H1 (cell line): ENCODE data around the gene ADAM12. TPM values are rescaled to one million over a fixed set of nuclear protein-coding genes. Genes with fewer than 3 reads are reported as not detected.

Experiments used
- CHD2 ChIP-seq: IDR thresholded peaks from 2 replicates; pipeline ENCODE4 v1.6.1; 2012; ENCODE audit warnings: low read length, improper control_type of control experiment
- CHD7 ChIP-seq: fragments of 300-600 bp; sonication (generic); IDR thresholded peaks from 2 replicates; pipeline ENCODE4 v1.7.1; 2012; ENCODE audit warnings: low read length, moderate library complexity, mild to moderate bottlenecking, inconsistent platforms; ENCODE audit not compliant: insufficient replicate concordance
- EP300 ChIP-seq, 2 experiments: IDR thresholded peaks; 1 replicate in 1 of 2; 2 replicates in 1 of 2; pipeline ENCODE4 v1.6.1; 2011 to 2012; ENCODE audit warnings: low read depth in 2 of 2, low read length in 2 of 2, mild to moderate bottlenecking in 2 of 2, borderline replicate concordance in 1 of 2, inconsistent platforms in 1 of 2, moderate library complexity in 1 of 2
- RAD21 ChIP-seq, 2 experiments: IDR thresholded peaks in 1 of 2; conservative IDR thresholded peaks in 1 of 2; 2 replicates each; pipeline ENCODE4 v1.6.1; 2011; ENCODE audit warnings: low read depth in 2 of 2, low read length in 2 of 2, improper control_type of control experiment in 1 of 2, inconsistent platforms in 1 of 2, mild to moderate bottlenecking in 1 of 2, moderate library complexity in 1 of 2
- SIX5 ChIP-seq: IDR thresholded peaks from 2 replicates; pipeline ENCODE4 v1.6.1; 2011; ENCODE audit warnings: mild to moderate bottlenecking, low read depth, low read length
- polyA plus RNA-seq, 7 experiments: library from polyadenylated mRNA; depleted of rRNA in 3 of 7; stranded (reverse) in 5 of 7; unstranded in 2 of 7; fragments of >200 nt in 5 of 7; fragments of 200-250 nt in 2 of 7; gene quantifications; 1 replicate in 5 of 7; 2 replicates in 1 of 7; 4 replicates in 1 of 7; pipeline versions ENCODE4 v1.2.1 to v1.2.3, GENCODE V29; 2011 to 2013; ENCODE audit warnings: missing spikeins in 2 of 7, mixed read lengths in 2 of 7
- total RNA-seq: library from RNA; stranded (reverse); fragmentation: NEBNext Ultra II Directional; extraction: Animal tissue kit (Norgen Biotek cat#: 25700); gene quantifications from 2 replicates; pipeline ENCODE4 v1.2.1, GENCODE V29; 2021
- TF ChIP-seq, protein P1 (sequence below): IDR thresholded peaks from 2 replicates; pipeline ENCODE4 v1.6.1; 2012; ENCODE audit warnings: inconsistent platforms

The ADAM12 gene
- total and polyA plus RNA-seq, 2 of the 8 experiments (the other 6 are each of a cell fraction or from before 2014, with no cell fraction given), result 0.07 to 0.17 TPM

DNA sequence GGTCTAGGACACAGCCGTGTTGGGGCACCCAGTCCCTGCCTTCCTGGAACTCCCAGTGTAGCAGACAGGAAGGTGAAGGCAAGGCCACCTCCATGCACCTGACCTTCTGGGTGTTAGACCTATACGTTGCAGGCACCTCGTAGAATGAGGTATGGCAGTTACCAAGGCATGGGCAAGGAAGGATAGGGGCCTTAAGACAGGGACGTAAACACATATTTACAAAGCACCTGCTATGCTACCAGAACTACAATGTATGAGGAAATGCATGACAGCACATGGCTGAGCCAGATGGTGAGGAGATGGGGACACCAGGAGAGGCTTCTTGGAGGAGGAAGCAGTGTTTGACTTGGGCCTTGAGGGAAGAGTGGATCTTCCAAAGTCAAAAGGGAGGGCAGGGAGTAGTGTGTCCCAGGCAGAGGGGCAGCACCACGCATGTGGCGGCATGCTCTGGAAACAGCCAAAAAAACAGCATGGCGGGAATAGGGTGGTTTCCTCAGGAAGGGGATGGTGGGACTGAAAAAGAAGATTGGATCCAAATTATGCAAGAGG is 260.7 kb downstream of the ADAM12 start (continued):
- no peak for TF ChIP-seq CHD7
- no peak for TF ChIP-seq SIX5
- TF ChIP-seq CHD2, result no peak
- no peak for TF ChIP-seq EP300 (IDR thresholded peaks at IDR 0.05; ENCODE audit: borderline replicate concordance in 1 of 2, low read depth in 2 of 2, low read length in 2 of 2)
- TF ChIP-seq, protein P1, sequence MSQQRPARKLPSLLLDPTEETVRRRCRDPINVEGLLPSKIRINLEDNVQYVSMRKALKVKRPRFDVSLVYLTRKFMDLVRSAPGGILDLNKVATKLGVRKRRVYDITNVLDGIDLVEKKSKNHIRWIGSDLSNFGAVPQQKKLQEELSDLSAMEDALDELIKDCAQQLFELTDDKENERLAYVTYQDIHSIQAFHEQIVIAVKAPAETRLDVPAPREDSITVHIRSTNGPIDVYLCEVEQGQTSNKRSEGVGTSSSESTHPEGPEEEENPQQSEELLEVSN, result no peak
- no peak for TF ChIP-seq RAD21 (IDR thresholded peaks at IDR 0.05 in 1 of 2, conservative IDR thresholded peaks at IDR 0.05 in 1 of 2; ENCODE audit: low read depth in 2 of 2, low read length in 2 of 2)
- TF ChIP-seq, all 59 proteins: peak for 0
